EL (cell line): ENCODE results near the gene NFATC2.

Experiments
- DNase-seq: peaks from one replicate; pipeline ENCODE4 v3.0.0-alpha.2; 2016

The NFATC2 gene

GRCh38 chr20:51536116-51537069 is 6.1 kb downstream of the NFATC2 start:
- DNase-seq, result no peak

- DNase-seq, result no peak
Measured at GRCh38 chr20:51535674-51536073, 6.8 kb downstream of the NFATC2 start.

GRCh38 chr20:51535075-51535386 is 7.5 kb downstream of the NFATC2 start:
- DNase-seq, result no peak

GRCh38 chr20:51533291-51534172 is 9.0 kb downstream of the NFATC2 start:
- peak; percentile 91 for DNase-seq

- DNase-seq, result peak; percentile 56
Measured at GRCh38 chr20:51532577-51533191, 9.8 kb downstream of the NFATC2 start.

- no peak for DNase-seq
Measured at GRCh38 chr20:51531712-51532456, 10.6 kb downstream of the NFATC2 start.

GRCh38 chr20:51531141-51531710 is 11.3 kb downstream of the NFATC2 start:
- peak; percentile 50 for DNase-seq

- DNase-seq, result peak; percentile 21
Measured at GRCh38 chr20:51529758-51530157, 12.8 kb downstream of the NFATC2 start.

- DNase-seq, result peak; percentile 64
Measured at GRCh38 chr20:51529081-51529681, 13.3 kb downstream of the NFATC2 start.

- DNase-seq, result no peak
Measured at GRCh38 chr20:51528263-51529027, 14.1 kb downstream of the NFATC2 start.

GRCh38 chr20:51526754-51527153 is 15.8 kb downstream of the NFATC2 start:
- DNase-seq, result no peak

- no peak for DNase-seq
Measured at GRCh38 chr20:51526106-51526470, 16.4 kb downstream of the NFATC2 start.

GRCh38 chr20:51525241-51526105 is 17.0 kb downstream of the NFATC2 start:
- DNase-seq, result no peak

GRCh38 chr20:51523276-51524013 is 19.1 kb downstream of the NFATC2 start:
- no peak for DNase-seq

- DNase-seq, result no peak
Measured at GRCh38 chr20:51522207-51522606, 20.3 kb downstream of the NFATC2 start.

GRCh38 chr20:51517839-51518238 is 24.7 kb downstream of the NFATC2 start:
- DNase-seq, result no peak

- no peak for DNase-seq
Measured at GRCh38 chr20:51516855-51517254, 25.7 kb downstream of the NFATC2 start.

GRCh38 chr20:51514836-51515235 is 27.7 kb downstream of the NFATC2 start:
- DNase-seq, result no peak

- no peak for DNase-seq
Measured at GRCh38 chr20:51514249-51514648, 28.3 kb downstream of the NFATC2 start.
